Activated naive CD4-positive, alpha-beta T cell treated with anti-CD3 and anti-CD28 coated beads, Interleukin-2, amount 50 U/mL, for 72 hours (primary cell): ENCODE results near the gene OPTC. TPM values are rescaled to one million over a fixed set of nuclear protein-coding genes. Genes with fewer than 3 reads are reported as not detected.

ENCODE experiments used
- ATAC-seq, 2 donors: fragments of 150-1000 bp; cut with Tn5 transposase; 2 replicates each; pipeline ENCODE4 v1.10.0; 2021; ENCODE audit warnings: mild to moderate bottlenecking in 2 of 2, moderate library complexity in 2 of 2
- DNase-seq, 2 donors: peaks; one replicate each; pipeline ENCODE4 v3.0.0; 2021 to 2022; ENCODE audit warnings: low spot score in 2 of 2
- H3K27ac Mint-ChIP-seq, 2 donors: one replicate each; pipeline ENCODE4 v1.8.0; 2022; ENCODE audit warnings: mild to moderate bottlenecking in 2 of 2, mixed read lengths in 2 of 2
- H3K36me3 Mint-ChIP-seq, 2 donors: one replicate each; pipeline ENCODE4 v1.8.0; 2022; ENCODE audit warnings: mixed read lengths in 2 of 2
- H3K9me3 Mint-ChIP-seq, 2 donors: one replicate each; pipeline ENCODE4 v1.8.0; 2022; ENCODE audit warnings: mixed read lengths in 2 of 2
- total RNA-seq, 2 donors: library from RNA; stranded (reverse); gene quantifications; one replicate each; pipeline ENCODE4 v1.2.3, GENCODE V29; 2022

OPTC gene
- total RNA-seq, 2 donors from 2014 or later: not detected

DNA sequence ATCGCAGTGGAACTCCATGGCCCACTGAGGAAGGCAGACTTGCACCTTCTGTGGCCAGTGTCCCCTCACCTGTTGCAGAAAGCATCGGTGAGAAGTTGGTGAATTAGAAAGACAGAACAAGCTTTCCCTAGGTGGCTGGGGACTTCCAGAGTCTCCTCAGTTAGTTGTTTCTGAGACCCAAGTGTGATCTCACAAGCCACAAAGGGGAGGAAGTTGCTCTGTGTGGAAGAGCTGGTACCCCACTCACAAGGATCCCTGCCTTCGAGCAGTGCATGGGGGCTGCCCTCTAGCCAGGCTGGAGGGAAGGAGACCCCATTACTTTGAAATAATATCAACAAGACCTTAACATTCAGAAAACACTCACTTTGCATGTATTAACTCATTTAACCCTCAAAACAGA lies 16.2 kb upstream of the OPTC start:
- ATAC-seq (no peak), DNase-seq (no peak)
- no peaks in the 10 kb centered on the region for H3K36me3 Mint-ChIP-seq
- no peaks in the 10 kb centered on the region for H3K9me3 Mint-ChIP-seq
- H3K27ac Mint-ChIP-seq: no peak overlapping the region

DNA sequence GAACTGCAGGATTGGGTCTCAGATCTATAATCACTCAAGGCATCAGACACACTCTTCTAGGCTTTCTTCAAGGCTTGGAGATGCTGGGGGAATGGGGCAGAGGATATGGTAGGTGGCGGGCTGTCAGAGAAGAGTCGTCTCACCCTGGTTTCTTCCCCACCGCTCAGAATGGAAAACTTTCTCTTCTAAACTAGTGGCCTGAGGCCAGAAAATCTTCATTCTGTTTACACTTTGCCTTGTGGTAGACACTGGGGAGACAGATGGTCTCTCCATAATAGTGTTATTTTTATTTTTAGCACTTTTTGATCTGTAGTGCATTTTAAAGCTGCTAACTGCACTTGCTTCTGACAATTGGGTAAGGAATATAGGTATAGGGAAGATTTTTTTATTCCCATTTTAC lies 15.7 kb upstream of the OPTC start:
- no peaks in the 10 kb centered on the region for H3K9me3 Mint-ChIP-seq
- no peaks in the 10 kb centered on the region for H3K36me3 Mint-ChIP-seq
- ATAC-seq (no peak), DNase-seq (no peak)
- H3K27ac Mint-ChIP-seq: no peak overlapping the region

DNA sequence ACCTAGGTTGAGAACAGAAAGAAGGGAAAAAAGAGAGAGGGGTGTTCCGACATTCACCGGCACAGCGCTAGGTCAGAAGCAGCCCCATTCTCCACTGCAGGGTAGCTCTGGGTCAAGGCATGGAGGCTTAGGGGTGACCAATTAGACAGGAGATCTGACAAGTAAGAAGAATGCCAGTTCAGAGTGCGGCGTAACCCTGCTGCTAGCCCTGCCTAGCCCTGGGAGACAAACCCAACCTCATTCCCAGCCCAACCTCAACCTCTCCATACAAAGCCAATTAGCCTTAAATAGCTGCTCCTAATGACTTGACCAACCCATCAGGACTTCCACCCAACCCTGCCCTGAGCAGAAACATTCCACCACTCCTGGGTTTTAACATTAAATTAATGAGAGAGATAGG lies 15.0 kb upstream of the OPTC start:
- Mint-ChIP-seq H3K36me3 (no peaks in the 10 kb centered on the region), H3K27ac (no peak overlapping the region), H3K9me3 (no peaks in the 10 kb centered on the region)
- DNase-seq: no peak
- no peak for ATAC-seq

DNA sequence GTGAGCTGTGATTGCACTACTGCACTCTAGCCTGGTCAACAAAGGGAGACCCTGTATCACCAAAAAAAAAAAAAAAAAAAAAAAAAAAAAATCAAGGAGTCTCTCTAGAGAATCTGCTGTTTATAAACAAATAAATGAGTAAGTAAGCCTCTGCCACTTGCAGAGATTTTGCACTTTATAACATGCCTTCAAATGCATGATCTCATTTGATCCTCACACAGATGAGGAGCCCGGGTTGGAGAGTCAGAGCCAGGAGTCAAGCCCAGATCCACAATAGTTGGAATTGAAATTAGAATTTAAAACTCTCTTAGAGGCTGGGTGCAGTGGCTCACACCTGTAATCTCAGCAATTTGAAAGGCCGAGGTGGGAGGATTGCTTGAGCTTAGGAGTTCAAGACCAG lies 14.3 kb upstream of the OPTC start:
- DNase-seq: no peak
- no peak for ATAC-seq
- Mint-ChIP-seq H3K27ac (no peak overlapping the region), H3K36me3 (no peaks in the 10 kb centered on the region), H3K9me3 (no peaks in the 10 kb centered on the region)

DNA sequence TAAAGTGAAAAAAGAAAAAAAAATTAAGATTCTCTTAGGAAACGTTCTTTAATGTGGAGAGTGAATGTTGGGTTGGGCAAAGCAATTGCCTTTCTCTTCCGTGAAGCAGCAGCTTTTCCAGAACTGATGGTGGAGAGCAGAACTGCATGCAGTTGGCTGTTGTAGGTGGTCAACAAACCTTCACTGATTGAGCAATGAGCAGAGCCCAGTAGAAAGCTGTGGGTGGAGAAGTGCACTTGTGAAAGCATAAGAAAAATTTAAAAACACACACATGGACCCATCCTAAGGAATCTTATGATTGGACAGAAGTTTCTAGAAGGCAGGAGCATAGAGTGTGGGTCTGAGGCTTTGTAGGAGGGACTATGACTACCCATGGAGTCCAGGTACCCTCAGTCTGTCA lies 13.9 kb upstream of the OPTC start:
- DNase-seq (no peak), ATAC-seq (no peak)
- H3K27ac Mint-ChIP-seq: peak overlapping the region in 1 of 2 donors; percentile 47
- H3K9me3 Mint-ChIP-seq: no peaks in the 10 kb centered on the region
- no peaks in the 10 kb centered on the region for H3K36me3 Mint-ChIP-seq

DNA sequence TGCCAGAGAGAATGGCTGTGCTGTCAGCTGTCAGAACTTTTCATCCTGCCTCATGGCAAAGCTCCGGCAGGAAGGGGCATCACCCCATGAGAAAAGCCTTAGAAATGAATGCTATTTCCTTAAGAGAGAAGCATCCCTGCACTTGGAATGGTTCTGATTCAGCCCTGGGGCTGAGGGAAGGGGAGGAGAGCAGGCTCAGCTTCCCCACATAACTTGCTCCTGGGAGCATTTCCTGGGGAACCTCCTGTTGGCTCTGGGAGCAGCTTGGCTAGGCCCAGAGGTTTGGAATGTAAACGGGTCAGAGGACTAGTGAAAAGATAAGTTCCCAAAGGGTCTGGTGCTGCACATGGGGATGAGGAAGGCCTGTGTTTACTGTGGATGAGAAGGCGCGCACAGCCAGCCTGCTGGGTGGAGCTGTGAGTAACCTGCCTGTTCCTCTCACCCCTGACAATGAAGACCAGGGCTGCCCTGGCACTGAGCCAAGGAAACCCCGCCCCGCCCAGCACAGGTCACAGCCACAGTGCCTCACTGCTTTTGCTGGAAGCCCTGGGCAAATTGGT lies 13.3 kb upstream of the OPTC start:
- no peaks in the 10 kb centered on the region for H3K9me3 Mint-ChIP-seq
- no peak for DNase-seq
- H3K27ac Mint-ChIP-seq: no peak overlapping the region
- peak in 1 of 2 donors; percentile 22 for ATAC-seq
- H3K36me3 Mint-ChIP-seq: no peaks in the 10 kb centered on the region

DNA sequence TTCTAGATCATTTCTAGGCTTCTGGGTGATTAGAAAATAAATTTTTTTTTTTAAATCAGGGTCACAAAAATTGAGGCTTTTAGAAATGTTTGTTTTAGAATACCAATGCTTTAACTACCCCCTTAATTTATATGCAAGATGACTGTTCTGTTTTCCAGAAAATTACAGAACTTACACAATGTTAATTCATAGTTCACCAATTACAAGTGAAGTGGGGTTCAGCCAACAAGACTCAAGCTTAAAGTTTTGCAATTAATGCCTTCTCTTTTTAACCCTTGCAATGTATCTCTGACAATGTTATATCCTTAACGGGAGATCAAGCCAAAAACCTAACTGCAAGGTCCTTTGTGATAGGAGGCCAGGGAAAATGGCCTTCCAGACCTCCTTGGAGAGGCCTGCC lies 12.8 kb upstream of the OPTC start:
- Mint-ChIP-seq H3K36me3 (no peaks in the 10 kb centered on the region), H3K27ac (no peak overlapping the region)
- ATAC-seq: no peak

DNA sequence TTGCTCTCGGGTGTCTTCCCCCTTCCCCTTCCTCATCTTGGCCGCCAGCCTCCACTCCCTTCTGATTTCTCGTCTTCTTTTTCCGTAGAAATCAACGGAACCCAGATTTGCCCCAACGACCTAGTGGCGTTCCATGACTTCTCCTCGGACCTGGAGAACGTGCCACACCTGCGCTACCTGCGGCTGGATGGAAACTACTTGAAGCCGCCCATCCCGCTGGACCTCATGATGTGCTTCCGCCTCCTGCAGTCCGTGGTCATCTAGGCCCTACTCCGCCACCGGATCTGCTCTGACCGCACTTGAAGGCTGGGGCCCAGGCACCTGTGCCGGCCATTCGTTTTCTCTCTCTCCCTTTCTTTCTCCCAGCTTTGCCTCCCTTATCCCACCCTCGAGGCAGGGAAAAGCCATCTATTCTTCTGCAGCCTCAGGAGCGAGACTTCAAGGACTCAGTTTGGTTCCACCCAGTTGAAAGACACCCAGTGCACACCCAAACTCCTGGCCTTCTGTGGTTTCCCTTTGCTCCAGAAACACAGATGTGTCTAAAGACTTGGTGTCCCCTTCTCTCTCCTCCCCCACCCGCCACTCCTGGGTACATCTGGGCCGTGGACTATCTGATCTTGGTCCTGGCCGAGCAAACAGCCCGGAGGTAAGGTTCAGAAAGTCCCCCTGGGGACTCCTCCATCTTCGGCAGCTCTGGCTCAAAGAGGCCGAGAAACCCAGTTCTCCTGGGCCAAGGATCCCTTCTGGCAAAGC lies 7.2 kb upstream of the OPTC start:
- peak in 1 of 2 donors; percentile 11 for ATAC-seq
- DNase-seq: no peak
- Mint-ChIP-seq H3K27ac (peak overlapping the region in 1 of 2 donors; percentile 55), H3K36me3 (no peaks in the 10 kb centered on the region), H3K9me3 (no peaks in the 10 kb centered on the region)

More for the DNA sequence above, 12.8 kb upstream of the OPTC start:
- no peaks in the 10 kb centered on the region for H3K9me3 Mint-ChIP-seq
- no peak for DNase-seq

DNA sequence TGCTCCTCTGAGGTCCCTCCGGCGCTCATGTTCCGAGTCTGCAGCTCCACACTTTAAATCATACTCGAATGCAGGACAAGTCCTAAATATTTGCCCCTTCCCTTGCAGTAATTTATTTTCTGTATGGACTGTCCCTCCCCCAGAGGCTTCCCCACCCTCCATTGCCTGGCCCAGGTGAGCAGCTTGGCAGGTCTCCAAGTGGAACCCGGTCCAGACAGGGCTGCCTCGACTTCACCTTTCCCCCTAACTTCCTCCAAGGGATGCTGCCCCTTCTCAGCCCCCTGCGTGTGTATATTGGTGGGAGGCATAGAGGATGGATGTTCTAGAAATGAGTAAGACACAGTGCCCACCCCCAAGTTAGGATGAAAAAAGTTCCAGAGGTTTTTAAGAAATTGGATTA lies 5.4 kb upstream of the OPTC start:
- DNase-seq (no peak), ATAC-seq (no peak)
- Mint-ChIP-seq H3K27ac (no peak overlapping the region), H3K9me3 (no peaks in the 10 kb centered on the region), H3K36me3 (no peaks in the 10 kb centered on the region)

DNA sequence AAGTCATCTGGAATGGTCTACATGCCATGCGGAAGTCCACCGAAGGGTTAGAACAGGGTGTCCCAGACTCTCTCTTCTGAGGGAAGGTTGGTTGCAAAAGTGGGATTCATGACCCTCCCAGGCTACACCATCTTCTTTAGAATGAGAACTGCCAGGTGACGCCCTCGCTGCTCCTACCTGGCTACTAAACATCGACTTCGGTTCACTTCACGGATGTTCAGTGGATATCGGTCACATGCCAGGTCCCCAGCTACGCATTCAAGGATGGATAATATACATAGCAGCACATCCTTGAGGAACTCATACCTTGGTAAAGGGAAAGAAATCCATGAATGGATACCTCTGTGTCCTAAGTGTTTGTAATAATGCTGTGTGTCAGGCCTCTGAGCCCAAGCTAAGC lies 3.3 kb upstream of the OPTC start:
- Mint-ChIP-seq H3K27ac (no peak overlapping the region), H3K36me3 (no peaks in the 10 kb centered on the region)

DNA sequence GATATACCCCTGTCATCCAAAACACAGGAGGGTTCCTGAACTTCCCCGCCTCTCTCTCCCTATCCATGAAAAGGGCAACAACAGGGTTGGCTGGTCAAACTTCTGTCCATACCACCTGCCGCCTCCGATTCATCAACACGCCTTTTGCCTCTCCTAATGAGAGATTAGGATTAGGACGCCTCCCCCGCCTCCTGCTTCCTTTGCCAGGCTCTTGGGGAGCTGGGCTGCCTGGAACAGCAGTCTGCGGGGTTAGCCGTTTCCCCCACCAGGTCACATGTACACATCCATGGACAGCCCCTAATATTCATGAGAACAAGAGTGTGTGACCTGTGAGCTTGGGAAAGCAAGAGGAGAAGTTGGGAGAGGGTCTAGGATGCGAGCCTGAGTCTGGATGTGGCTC lies 2.3 kb upstream of the OPTC start:
- DNase-seq (no peak), ATAC-seq (no peak)
- H3K9me3 Mint-ChIP-seq: no peaks in the 10 kb centered on the region

More for the DNA sequence above, 3.3 kb upstream of the OPTC start:
- no peak for ATAC-seq
- H3K9me3 Mint-ChIP-seq: no peaks in the 10 kb centered on the region
- no peak for DNase-seq

DNA sequence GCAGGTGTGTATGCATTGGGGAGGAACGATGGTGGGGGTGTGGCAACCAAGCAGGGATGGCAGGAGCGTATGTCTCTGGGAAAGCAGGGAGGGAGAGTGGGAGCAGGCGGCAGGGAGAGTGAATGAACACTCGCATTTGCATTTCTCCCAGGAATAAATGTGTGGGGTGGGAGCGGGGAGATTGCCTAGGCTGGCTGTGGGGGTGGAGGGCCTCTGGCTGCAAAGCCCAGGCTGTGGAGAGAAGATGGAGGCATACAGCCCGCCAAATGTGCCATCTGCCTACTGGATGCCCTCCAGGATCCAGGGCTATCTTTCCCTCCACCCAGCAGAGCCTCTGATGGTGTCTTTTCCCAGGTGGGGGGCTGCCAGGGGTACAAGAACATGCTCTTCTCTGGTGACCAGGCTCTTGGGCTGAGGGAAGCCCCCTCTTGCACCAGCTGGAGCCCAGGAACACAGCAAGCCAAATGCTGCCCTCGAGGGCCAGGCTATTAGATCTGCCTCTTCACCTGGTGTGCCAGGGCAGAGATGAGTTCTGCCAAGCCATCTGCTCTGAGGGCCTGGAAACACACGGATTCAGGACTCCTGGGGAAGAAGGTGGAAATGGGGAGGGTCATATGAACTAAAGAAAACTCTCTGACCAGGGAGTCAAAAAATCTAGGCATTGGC lies 1.7 kb upstream of the OPTC start:
- Mint-ChIP-seq H3K27ac (peak overlapping the region in 1 of 2 donors; percentile 1), H3K36me3 (no peaks in the 10 kb centered on the region), H3K9me3 (no peaks in the 10 kb centered on the region)
- DNase-seq (no peak), ATAC-seq (no peak)

More for the DNA sequence above, 2.3 kb upstream of the OPTC start:
- no peaks in the 10 kb centered on the region for H3K36me3 Mint-ChIP-seq
- peak overlapping the region in 1 of 2 donors; percentile 1 for H3K27ac Mint-ChIP-seq

DNA sequence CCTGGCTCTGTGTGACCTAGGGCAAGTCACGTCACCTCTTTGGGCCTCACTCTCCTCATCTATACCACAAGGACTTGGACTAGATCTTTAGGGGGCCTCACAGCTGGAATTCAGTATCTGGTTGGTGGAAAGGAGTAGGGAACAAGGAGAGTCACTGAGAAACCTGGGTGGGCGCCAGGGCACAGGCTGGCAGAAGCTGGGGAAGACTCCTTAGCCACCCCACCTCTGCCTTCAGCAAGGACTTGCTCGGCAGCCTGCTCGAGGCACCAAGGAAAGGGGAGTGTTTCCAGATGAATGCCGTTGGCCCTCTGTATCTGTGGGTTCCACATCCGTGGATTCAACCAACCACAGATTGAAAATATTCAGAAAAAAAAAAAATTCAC lies 1.2 kb upstream of the OPTC start:
- Mint-ChIP-seq H3K27ac (no peak overlapping the region), H3K9me3 (no peaks in the 10 kb centered on the region), H3K36me3 (no peaks in the 10 kb centered on the region)
- ATAC-seq (no peak), DNase-seq (no peak)

DNA sequence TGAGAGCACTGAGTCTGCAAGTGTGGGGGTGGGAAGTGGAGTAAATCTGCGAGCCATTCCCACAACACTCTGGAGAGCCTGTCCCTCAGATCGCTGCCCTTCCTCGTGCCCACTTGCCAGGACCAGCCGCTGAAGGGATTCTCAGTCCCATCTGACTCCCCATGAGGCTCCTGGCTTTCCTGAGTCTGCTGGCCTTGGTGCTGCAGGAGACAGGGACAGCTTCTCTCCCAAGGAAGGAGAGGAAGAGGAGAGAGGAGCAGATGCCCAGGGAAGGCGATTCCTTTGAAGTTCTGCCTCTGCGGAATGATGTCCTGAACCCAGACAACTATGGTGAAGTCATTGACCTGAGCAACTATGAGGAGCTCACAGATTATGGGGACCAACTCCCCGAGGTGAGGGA lies 1.9 kb downstream of the OPTC start:
- Mint-ChIP-seq H3K9me3 (no peaks in the 10 kb centered on the region), H3K36me3 (no peaks in the 10 kb centered on the region), H3K27ac (no peak overlapping the region)
- DNase-seq (no peak), ATAC-seq (no peak)

DNA sequence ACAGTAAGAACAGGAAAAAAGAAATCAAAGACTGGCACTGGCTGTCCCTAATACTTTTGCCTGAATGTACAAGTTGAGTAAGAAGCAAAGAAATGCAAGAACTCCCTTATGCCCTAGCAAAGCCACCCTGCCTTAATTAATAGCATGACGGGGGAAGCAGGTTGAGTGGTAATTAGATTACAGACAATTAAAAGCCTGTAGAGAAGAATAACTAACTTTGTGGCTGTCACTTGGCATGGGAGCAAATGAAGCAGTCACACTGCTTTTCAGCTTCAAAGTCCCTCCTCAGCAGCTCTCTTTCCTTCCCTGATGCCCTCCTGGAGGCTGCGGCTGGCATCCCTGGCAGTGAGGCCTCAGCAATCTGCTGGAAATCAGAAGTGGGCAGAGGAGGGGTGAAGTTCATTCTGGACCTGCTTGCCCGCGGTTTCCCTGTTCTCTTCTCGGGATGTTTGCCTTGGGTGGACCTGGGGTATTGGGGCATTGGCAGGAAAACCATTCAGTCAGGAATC lies 3.4 kb downstream of the OPTC start:
- no peaks in the 10 kb centered on the region for H3K9me3 Mint-ChIP-seq
- no peak for ATAC-seq
- H3K27ac Mint-ChIP-seq: no peak overlapping the region

DNA sequence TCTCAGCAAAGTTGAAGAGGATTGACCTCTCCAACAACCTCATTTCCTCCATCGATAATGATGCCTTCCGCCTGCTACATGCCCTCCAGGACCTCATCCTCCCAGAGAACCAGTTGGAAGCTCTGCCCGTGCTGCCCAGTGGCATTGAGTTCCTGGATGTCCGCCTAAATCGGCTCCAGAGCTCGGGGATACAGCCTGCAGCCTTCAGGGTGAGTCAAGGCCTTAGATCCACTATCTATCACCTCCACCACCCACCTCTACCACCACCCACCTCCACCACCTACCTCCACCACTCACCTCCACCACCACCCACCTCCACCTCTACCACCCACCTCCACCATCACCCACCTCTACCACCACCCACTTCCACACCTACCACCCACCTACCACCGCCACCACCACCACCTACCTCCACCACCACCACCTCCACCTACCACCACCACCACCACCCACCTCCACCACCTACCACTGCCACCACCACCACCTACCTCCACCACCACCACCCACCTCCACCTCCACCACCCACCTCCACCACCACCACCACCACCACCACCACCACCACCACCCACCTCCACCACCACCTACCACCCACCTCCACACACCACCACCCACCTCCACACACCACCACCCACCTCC lies 5.8 kb downstream of the OPTC start:
- no peak for ATAC-seq
- H3K36me3 Mint-ChIP-seq: no peaks in the 10 kb centered on the region
- H3K9me3 Mint-ChIP-seq: no peaks in the 10 kb centered on the region
- DNase-seq: no peak
- H3K27ac Mint-ChIP-seq: no peak overlapping the region

More for the DNA sequence above, 3.4 kb downstream of the OPTC start:
- no peaks in the 10 kb centered on the region for H3K36me3 Mint-ChIP-seq
- DNase-seq: no peak

DNA sequence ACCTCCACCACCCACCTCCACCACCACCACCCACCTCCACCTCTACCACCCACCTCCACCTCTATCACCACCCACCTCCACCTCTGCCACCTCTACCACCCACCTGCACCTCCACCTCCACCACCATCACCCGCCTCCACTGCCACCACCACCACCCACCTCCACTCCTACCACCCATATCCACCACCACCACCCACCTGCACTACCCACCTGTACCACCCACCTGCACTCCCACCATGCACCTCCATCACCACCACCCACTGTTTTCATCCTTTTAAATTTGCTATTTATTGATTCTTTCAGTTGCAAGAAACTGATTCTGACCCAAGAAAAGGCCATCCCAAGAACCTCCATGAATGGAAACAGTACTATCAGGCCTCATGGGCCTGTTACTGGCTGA lies 6.3 kb downstream of the OPTC start:
- H3K36me3 Mint-ChIP-seq: no peaks in the 10 kb centered on the region
- no peak for ATAC-seq
- no peak overlapping the region for H3K27ac Mint-ChIP-seq
- no peak for DNase-seq
- no peaks in the 10 kb centered on the region for H3K9me3 Mint-ChIP-seq
